HG03342 (cell line): ENCODE results near the gene MMP8.

Experiments
- ATAC-seq: cut with Tn5 transposase; IDR thresholded peaks from one replicate; pipeline ENCODE4 v1.9.1; 2021; ENCODE audit warnings: mild to moderate bottlenecking, moderate library complexity; ENCODE audit not compliant: unreplicated experiment

Gene MMP8

GRCh38 chr11:102722821-102723220, 1.9 kb downstream of the MMP8 start:
- ATAC-seq = no peak

- ATAC-seq = no peak
Observed at GRCh38 chr11:102719620-102720277, 5.0 kb downstream of the MMP8 start.

GRCh38 chr11:102717280-102717679, 7.5 kb downstream of the MMP8 start:
- no peak for ATAC-seq

- peak; percentile 68 for ATAC-seq
Observed at GRCh38 chr11:102716527-102716926, 8.2 kb downstream of the MMP8 start.

- no peak for ATAC-seq
Observed at GRCh38 chr11:102712137-102712536, 12.6 kb downstream of the MMP8 start.

GRCh38 chr11:102709201-102709945, 15.4 kb downstream of the MMP8 start:
- no peak for ATAC-seq

GRCh38 chr11:102708654-102709053, 16.1 kb downstream of the MMP8 start:
- no peak for ATAC-seq

- no peak for ATAC-seq
Observed at GRCh38 chr11:102705626-102706025, 19.1 kb downstream of the MMP8 start, which contains the start of gene MMP27. TSS of gene MMP27 (minus strand) at chr11:102705769. CDS start at chr11:102705714, 55 bp downstream.

GRCh38 chr11:102704841-102705240, 19.9 kb downstream of the MMP8 start:
- ATAC-seq = no peak

GRCh38 chr11:102703826-102704493, 20.8 kb downstream of the MMP8 start:
- no peak for ATAC-seq

- ATAC-seq = no peak
Observed at GRCh38 chr11:102695201-102695600, 29.6 kb downstream of the MMP8 start.

- no peak for ATAC-seq
Observed at GRCh38 chr11:102685754-102686153, 39.0 kb downstream of the MMP8 start.

GRCh38 chr11:102685338-102685737, 39.4 kb downstream of the MMP8 start:
- ATAC-seq = no peak

- ATAC-seq = no peak
Observed at GRCh38 chr11:102683277-102683676, 41.5 kb downstream of the MMP8 start.

- no peak for ATAC-seq
Observed at GRCh38 chr11:102680945-102681344, 43.8 kb downstream of the MMP8 start.

GRCh38 chr11:102678022-102678421, 46.7 kb downstream of the MMP8 start:
- no peak for ATAC-seq

- ATAC-seq = no peak
Observed at GRCh38 chr11:102676084-102676483, 48.7 kb downstream of the MMP8 start.

GRCh38 chr11:102669664-102670063, 55.1 kb downstream of the MMP8 start:
- peak; percentile 81 for ATAC-seq

- ATAC-seq = peak; percentile 48
Observed at GRCh38 chr11:102666331-102666957, 58.3 kb downstream of the MMP8 start.

- peak; percentile 70 for ATAC-seq
Observed at GRCh38 chr11:102664001-102664752, 60.6 kb downstream of the MMP8 start.

- ATAC-seq = no peak
Observed at GRCh38 chr11:102662607-102663006, 62.1 kb downstream of the MMP8 start.
